Measurements from ENCODE around the gene CDKN2D.

CDKN2D gene

GRCh38 chr19:10568826-10569651 is at the start of gene CDKN2D:
Gene CDKN2D (minus strand): TSS chr19:10568979. CDS start chr19:10568653, 326 bp downstream.
- peak; percentile 98 to 99 for DNase-seq

DNA sequence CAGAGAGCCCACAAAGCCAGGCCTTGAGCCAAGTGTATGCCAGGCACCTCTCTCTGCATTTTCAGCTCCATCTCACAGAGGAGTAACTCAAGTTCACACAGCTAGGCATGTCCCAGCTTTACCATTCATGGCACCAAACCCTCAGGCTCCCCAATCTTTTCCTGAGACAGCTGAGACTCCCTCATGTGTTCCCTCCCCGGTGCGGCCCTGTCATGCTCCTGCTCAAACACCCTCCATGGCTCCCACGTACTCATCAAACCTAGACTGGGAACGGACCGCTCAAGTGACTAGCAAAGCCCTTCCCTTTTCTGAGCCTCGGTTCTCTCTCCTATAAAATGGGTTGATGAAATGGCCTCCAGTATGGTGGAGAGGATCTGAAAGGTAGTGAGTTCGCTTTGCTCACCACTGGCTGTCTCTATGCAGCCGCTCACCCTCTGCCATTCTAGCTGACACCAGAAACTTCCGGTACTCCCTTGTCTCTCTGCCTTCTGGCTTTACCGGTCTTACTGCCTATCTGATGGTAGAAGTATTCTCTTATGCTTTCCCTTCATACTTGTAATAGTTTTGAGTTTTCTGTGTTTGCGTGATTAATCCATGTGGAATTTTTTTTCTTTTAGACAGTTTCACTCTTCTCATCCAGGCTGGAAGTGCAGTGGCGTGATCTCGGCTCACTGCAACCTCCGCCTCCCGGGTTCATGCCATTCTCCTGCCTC is 48.8 kb upstream of the CDKN2D start:
- no peak for DNase-seq

DNA sequence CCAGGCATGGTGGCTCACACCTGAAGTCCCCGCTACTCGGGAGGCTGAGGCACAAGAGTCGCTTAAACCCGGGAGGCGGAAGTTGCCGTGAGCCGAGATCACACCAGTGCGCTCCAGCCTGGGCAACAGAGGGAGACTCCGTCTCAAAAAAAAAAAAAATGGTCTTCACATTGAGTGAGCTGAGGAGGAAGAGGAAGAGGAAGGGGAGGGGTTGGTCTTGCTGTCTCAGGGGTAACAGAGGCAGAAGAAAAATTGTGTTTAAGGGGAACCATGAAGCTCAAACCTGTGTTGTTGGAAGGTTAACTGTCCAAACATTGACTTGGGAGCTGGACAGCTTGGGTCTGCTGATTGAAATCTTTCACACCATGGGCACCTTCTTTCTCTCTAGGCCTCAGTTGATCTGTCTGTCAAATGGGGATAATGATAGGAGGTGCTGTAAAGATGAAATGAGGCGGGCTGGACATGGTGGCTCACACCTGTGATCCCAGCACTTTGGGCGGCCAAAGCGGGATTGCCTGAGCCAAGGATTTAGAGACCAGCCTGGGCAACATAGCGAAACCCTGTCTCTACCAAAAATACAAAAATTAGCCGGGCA is 46.7 kb upstream of the CDKN2D start:
- DNase-seq, result no peak

GRCh38 chr19:10612499-10613119 is 43.8 kb upstream of the CDKN2D start:
- DNase-seq, result no peak

- no peak for DNase-seq
These were observed 43.1 kb upstream of the CDKN2D start for GRCh38 chr19:10611907-10612306.

GRCh38 chr19:10604460-10604980 is 35.7 kb upstream of the CDKN2D start:
- DNase-seq, result no peak

DNA sequence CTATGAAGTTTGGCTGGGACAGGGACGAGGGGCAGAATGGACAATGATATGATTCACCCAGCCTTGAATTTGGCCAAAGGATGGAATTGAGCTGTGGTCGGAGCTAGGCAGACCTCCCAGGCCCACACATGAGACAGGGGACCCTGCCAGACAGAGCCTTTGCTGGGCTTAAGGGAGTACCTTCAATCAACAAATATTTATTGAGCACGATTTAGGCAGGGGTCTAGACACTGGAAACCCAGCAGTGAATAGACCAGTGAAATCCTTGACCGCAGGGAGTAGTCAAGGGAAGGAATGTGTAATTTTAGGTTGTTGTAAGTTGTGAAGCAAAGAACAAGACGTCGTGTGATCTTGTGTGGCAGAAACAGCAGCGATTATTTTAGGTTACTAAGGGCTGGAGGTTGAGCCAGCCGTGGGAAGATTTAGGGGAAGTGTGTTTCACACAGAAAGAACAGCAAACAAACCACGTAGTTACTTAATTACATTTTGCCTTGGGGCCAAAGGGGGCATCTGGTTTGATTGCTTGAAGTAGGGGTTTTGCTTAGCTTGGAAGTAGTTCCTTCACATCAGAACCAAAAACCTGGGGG is 35.2 kb upstream of the CDKN2D start:
- DNase-seq, result no peak

- DNase-seq, result no peak
These were observed 34.5 kb upstream of the CDKN2D start for GRCh38 chr19:10603084-10603872.

GRCh38 chr19:10602330-10603083 is 33.7 kb upstream of the CDKN2D start:
- DNase-seq, result peak; percentile 40 to 70

DNA sequence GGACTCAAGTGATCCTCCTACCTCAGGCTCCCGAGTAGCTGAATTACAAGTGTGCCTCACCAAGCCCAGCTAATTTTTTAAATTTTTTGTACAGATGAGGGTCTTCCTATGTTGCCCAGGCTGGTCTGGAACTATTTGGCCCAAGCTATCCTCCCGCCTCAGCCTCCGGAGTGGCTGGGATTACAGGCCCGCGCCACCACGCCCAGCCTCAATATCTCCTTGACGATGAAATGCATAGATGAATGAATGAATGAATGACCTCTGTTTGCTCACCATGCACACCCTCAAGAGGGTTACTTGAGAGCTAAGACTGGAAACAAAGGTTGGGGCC is 33.2 kb upstream of the CDKN2D start:
- DNase-seq, result no peak

GRCh38 chr19:10600149-10600548 is 31.4 kb upstream of the CDKN2D start:
- no peak for DNase-seq

DNA sequence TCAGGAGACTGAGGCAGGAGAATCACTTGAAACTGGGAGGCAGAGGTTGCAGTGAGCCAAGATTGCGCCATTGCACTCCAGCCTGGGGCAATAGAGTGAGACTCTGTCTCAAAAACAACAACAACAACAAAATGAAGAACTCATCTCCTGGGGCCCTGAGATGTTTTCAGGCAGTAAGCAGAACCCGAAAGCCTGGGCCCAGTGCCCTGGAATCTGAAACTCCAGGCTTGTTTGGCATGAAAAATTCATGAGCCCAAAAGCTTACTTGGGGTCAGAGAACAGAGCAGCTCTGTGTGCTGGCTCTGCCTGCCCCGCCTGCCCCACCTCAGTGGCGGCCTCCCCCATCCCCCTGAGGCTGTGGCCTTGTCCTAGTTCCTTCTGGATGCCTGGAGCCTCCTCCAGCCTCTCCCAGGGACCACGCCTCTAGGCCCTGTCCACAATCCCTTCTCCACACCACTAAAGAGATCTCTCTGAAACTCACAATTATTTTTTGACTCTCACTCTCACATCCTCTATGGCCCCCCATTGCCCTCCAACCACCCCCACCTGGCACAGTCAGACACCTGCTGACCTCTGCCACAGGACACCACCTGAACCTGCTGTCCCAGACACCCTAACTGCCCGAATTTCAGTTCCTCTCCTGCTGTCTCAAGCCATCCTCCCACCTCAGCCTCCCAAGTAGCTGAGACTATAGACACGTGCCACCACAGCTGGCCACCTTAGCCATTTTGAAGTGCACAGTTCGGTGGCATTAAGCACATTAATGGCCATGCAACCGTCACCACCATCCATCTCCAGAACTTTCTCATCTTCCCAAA is 25.2 kb upstream of the CDKN2D start:
- no peak for DNase-seq

DNA sequence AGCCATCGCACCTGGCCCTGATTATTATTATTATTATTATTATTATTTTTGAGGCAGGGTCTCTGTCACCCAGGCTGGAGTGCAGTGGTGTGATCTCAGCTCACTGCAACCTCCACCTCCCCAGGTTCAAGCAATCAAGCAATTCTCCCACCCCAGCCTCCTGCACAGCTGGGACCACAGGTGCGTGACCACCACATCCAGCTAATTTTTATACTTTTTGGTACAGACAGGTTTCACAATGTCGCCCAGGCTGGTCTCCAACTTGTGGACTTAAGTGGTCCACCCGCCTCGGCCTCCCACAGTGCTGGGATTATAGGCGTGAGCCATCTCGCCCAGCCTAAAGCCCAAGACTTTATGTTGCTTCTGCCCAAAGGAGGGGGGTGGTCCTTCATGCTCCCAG is 24.4 kb upstream of the CDKN2D start:
- no peak for DNase-seq

DNA sequence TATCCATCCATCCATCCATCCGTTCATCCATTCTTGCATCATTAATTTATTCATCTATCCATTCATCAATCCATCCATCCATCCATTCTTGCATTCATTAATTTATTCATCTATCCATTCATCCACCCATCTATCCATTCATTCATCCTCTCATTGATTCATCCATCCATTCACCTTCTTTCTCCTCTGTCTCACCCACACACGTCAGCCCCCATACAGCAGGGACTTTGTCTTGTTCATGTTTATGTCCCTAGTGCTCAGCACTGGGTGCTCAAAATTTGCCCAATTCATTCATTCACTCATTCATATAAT is 19.0 kb upstream of the CDKN2D start:
- DNase-seq, result no peak

DNA sequence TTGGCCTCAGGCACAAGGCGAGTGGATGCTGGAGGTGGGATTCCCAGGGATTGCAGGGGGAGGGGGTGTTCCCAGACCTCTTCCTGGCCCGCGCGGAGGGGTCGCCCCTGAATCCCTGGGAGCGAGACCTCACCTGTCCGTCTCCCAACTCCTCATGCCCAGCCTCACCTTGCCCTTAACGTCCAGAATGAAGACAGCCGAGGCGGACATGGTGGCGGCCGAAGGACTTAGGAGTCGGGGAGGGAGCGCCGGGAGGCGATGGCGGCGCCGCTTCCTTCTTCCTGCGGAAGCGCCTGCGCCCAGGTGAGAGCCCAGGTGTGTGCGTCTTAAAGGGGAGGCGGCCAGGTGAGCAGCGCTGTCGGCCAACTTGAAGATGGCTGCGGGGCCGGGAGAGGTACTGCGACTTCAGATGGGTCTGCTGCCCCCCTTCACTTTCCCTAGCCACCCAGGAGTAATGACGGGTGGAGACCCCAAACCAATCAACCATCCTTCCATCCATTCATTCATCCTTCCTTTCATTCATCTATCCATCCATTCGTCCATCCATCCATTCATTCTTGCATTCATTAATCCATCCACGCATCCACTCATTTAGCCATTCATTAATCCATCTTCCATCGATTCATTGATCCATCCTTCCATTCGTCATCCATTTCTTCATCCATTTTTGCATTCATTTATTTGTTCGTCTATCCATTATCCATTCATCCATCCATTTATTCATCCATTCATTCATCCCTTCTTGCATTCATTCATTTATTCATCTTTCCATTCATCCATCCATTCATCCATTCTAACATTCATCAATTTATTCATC is 18.5 kb upstream of the CDKN2D start, which contains the start of gene AP1M2:
AP1M2 (minus strand) TSS at position 291 of the 817 bp plus-strand sequence; CDS start at position 210, 81 bp downstream.
- DNase-seq, result peak; percentile 46 to 65

DNA sequence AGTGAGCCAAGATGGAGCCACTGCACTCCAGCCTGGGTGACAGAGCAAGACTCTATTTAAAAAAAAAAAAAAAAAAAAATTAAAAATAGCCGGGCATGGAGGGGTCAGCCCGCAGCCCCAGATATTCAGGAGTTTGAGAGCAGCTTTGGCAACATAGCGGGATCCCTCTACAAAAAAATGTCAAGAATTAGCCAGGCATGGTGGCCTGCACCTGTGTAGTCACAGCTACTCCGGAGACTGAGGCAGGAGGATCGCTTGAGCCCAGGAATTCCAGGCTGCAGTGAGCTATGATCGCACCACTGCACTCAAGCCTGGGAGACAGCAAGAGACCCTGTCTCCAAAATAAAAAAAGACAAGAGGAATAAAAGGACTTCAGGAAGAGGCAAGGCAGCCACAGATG is 17.6 kb upstream of the CDKN2D start:
- DNase-seq, result no peak

DNA sequence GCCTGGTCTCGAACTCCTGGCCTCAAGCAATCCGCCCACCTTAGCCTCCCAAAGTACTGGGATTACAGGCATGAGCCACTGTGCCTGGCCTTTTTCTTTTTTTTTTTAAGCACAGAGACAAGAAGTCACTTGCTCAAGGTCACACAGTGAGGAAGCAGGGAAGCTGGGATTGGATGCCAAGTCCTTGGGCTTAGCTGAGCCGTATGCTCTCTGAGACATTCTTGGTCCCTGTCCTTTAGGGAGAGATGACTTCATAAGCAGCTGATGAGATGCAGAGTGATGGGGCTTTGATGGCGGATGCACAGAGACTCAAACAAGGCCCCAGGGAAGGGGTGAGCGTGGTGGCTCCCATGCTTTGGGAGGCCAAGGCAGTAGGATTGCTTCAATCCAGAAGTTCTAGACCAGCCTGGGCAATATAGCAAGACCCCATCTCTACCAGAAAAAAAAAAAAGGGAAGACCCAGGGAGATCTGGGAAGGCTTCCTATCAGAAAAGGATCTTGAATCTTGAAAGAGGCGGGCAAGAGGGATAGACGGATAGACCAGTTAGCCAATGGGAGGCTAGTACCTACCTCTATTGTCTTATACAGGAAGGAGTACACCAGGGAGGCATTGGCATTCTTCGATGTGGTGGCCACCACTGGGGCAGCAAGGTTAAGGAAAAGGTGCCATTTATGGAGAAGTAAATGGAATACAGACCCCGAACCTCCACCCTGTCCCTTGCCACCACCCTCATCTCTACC is 14.4 kb upstream of the CDKN2D start:
- DNase-seq, result no peak

DNA sequence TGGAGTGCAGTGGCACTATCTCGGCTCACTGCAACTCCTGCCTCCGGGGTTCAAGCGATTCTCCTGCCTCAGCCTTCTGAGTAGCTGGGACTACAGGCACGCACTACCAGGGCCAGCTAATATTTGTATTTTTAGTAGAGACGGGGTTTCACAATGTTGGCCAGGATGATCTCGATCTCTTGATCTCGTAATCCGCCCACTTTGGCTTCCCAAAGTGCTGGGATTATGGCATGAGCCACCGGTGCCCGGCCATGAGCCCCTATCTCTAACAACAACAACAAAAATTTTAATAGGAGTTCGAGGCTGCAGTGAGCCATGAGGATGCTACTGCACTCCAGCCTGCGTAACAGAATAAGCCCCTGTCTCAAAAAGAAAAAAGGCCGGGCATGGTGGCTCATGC is 13.3 kb upstream of the CDKN2D start:
- no peak for DNase-seq
